ENCODE data around the gene NEDD4.

DNA sequence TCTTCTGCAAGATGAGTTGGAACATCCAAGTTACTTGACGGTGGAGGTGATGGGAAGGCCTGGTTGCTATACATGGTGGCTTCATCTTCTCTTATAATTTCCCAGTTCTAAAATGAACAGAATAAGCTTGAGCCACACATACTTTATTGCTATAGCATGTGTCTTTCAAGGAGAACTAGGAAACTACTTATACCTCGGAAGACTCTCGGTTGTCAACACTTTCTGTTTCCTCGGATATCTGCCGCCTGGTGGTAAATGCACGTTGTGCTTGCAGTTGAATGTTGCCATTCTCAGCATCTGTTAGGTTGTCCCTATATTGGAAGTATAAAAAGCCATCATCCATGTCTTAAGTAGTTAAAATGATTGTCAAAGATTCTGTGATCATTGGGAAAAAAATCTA, 132.9 kb downstream of the NEDD4 start:
- TF ChIP-seq, protein P1, sequence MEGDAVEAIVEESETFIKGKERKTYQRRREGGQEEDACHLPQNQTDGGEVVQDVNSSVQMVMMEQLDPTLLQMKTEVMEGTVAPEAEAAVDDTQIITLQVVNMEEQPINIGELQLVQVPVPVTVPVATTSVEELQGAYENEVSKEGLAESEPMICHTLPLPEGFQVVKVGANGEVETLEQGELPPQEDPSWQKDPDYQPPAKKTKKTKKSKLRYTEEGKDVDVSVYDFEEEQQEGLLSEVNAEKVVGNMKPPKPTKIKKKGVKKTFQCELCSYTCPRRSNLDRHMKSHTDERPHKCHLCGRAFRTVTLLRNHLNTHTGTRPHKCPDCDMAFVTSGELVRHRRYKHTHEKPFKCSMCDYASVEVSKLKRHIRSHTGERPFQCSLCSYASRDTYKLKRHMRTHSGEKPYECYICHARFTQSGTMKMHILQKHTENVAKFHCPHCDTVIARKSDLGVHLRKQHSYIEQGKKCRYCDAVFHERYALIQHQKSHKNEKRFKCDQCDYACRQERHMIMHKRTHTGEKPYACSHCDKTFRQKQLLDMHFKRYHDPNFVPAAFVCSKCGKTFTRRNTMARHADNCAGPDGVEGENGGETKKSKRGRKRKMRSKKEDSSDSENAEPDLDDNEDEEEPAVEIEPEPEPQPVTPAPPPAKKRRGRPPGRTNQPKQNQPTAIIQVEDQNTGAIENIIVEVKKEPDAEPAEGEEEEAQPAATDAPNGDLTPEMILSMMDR (IDR thresholded peaks at IDR 0.05; ENCODE audit: poor library complexity, severe bottlenecking) = no peak
- TF ChIP-seq SMC3 (conservative IDR thresholded peaks at IDR 0.05; ENCODE audit: poor library complexity) (no peak), POLR2AphosphoS5 (IDR thresholded peaks at IDR 0.05) (no peak), MXI1 (conservative IDR thresholded peaks at IDR 0.05; ENCODE audit: poor library complexity, severe bottlenecking) (no peak), EZH2 (IDR thresholded peaks at IDR 0.05; ENCODE audit: borderline replicate concordance, insufficient read depth, low read length, poor library complexity, severe bottlenecking) (no peak)

All from neural cell (in vitro differentiated cells).